ENCODE data around the gene GOLGA2. TPM values are rescaled to one million over a fixed set of nuclear protein-coding genes. Genes with fewer than 3 reads are reported as not detected.

The GOLGA2 gene, protein sequence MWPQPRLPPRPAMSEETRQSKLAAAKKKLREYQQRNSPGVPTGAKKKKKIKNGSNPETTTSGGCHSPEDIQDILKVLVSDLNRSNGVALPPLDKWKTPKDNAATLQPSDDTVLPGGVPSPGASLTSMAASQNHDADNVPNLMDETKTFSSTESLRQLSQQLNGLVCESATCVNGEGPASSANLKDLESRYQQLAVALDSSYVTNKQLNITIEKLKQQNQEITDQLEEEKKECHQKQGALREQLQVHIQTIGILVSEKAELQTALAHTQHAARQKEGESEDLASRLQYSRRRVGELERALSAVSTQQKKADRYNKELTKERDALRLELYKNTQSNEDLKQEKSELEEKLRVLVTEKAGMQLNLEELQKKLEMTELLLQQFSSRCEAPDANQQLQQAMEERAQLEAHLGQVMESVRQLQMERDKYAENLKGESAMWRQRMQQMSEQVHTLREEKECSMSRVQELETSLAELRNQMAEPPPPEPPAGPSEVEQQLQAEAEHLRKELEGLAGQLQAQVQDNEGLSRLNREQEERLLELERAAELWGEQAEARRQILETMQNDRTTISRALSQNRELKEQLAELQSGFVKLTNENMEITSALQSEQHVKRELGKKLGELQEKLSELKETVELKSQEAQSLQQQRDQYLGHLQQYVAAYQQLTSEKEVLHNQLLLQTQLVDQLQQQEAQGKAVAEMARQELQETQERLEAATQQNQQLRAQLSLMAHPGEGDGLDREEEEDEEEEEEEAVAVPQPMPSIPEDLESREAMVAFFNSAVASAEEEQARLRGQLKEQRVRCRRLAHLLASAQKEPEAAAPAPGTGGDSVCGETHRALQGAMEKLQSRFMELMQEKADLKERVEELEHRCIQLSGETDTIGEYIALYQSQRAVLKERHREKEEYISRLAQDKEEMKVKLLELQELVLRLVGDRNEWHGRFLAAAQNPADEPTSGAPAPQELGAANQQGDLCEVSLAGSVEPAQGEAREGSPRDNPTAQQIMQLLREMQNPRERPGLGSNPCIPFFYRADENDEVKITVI
- 121 and 160 TPM in 2 replicates for total RNA-seq
- 129 TPM for polyA plus RNA-seq (2012)

DNA sequence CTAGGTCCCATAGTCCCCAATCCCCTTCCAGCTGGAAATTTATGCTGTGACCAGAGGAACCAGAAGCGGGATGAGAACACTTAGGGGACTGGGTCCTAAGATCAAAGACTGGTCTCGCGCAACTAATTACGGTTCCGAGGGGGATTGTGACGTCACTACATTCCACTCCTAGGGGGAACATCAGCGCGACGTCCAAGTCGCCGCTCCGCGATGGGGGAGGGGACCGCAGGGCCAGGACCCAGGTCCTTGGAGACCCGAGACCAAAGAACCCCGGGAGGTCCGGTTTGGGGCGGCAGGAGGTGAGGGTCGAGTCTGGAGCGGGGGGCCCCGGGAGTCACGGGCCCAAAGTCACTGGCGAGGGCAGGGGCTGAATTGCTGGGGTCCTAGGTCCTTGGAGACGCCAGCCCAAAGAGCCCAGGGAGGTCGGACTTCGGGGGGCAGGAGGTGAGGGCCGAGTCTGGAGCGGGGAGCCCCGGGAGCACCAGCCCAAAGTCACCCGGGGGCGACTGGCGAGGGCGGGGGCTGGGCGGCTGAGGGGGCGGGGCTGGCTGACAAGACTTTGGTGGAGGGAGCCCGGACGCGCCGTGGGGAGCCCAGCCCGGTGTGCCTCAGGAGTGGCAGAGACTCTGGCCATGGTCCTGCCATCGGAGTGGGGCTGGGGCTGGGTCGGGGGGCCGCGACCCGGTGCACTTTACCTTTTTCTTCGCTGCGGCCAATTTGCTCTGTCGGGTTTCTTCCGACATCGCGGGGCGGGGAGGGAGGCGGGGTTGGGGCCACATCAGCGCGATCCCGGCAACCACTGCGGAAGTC, at the start of gene GOLGA2:
Gene GOLGA2 (minus strand): TSS at position 810 of the 810 bp plus-strand sequence. CDS start 31 bp downstream, at position 779.
- peak; percentile 54 for DNase-seq (ENCODE audit: low read depth)

DNA sequence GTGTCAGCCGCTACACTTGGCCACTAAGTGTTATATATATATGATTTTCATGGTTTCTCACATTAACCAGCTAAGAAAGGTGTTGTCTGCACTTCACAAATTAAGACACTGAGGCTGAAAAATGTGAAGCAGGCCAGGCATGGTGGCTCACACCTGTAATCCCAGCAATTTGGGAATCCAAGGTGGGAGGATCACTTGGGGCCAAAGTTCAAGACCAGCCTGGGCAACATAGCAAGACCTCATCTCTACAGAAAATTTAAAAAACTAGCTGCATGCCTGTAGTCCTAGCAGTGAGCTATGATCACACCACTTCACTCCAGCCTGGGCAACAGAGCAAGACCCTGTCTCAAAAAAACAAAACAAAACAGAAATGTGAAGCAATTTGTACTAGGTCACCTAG, 48.6 kb upstream of the GOLGA2 start:
- no peak for DNase-seq (ENCODE audit: low read depth)

DNA sequence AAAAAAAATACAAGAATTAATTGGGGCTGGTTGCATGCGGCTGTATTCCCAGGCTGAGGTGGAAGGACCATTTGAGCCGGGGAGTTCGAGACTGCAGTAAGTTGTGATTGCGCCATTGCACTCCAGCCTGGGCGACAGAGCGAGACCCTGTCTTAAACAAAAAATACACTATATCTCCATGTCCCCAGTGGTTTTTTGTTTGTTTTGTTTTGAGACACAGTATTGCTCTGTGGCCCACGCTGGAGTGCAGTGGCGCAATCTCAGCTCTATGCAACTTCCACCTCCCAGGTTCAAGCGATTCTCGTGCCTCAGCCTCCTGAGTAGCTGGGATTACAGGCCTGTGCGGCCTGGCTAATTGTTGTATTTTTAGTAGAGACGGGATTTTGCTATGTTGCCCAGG, 48.0 kb upstream of the GOLGA2 start:
- DNase-seq (ENCODE audit: low read depth), result no peak

DNA sequence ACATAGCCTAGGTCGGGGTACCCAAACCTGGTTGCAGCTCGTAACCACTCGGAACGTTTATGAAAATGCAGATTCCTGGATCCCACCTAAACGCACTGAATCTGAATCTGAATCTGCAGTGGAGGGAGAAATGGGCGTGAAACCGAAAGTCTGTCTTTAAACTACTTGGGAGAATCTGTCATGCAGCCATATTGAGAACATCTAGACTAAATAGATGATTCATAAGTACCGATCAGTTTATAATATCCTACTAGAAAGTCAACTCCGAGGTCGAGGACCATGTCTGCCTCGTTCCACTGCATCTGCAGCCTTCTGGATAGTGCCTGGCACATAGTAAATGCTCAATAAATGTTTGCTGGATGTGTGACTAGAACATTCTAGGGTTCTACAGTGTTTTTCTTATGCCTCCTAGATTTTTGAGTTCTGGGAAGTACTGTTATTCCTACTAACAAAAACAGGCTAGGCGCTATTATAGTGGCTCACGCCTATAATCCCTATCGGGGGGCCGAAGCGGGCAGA, 47.5 kb upstream of the GOLGA2 start:
- DNase-seq (ENCODE audit: low read depth), result no peak

DNA sequence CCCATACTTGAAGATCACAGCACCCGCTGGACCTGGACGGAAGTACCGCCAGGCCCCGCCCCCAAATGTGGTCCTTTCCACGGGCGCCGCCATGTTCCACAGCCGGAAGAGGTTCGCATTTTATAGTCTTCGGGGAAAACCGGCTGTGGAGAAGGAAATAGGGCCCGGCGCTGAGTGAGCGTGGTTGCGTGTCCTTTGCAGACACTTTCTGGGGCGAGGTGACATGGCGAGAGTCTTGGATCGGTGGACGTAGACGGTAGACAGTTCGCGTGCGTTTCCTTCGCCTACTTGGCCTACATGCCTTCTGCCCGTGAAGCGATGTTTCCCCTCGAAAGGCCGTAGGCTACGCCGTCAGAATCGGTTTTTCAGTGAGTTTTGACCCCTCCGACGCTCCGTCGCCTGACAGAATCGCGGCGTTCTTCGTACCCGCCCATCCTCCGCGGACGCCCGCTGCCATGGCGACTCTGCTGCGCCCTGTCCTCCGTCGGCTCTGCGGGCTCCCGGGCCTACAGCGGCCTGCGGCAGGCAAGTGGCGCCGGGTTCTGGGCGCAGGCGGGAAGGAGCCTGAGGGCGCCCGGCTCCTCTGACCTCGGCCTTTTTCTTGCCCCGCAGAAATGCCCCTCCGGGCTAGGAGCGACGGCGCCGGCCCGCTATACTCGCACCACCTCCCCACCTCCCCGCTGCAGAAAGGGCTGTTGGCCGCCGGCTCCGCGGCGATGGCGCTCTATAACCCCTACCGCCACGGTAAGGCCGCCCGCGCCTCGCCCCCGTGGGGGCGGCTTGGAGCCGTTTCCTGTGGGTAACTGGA, 46.8 kb upstream of the GOLGA2 start, which contains the start of the genes COQ4 and TRUB2:
Gene COQ4 (plus strand): TSS at position 436 of the 808 bp plus-strand sequence. CDS start 20 bp downstream, at position 456.
Gene TRUB2 (minus strand): TSS at position 44 of the 808 bp plus-strand sequence. CDS start 39 bp downstream, at position 5.
- peak; percentile 98 for DNase-seq (ENCODE audit: low read depth)

DNA sequence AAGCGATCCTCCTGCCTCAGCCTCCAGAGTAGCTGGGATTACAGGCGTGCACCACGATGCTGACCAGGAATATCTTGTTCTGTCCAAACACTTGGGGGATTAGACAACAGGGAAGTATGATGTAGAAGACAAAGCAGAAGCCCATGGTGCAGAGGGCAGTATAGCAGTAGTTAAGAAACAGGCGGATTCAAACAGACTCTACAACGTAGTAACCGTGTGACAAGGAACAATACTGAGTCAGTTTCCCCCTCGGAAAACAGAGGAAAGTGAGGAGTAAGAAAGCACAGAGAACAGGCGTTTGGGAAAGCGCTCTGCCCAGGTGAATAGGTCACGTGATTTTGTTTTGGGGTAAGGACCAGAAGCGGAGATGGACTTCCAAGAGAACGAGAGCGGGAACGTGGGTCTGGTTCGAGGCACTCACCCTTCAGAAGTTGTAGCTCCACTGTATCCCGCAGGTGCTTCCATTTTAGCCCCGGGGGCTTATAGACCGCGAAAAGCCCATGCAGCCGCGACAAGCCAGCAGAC, 46.1 kb upstream of the GOLGA2 start:
- no peak for DNase-seq (ENCODE audit: low read depth)

DNA sequence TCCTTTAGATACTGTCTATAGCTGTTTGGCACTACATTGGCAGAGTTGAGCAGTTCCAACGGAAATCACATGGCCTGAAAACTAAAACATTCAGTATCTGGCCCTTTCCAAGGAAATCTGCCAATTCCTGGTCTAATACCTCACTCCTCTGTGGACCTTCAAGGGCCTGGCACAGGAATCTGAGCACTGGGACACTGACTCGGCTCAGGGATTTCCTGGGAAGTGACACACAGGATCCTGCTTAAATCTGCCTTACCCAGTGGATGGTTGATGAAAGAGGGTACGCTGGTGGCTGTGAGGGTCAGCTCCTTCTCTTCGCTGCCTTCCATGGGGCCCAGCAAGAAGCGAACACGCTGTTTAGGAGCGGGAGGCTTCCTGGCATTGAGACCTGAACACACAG, 45.5 kb upstream of the GOLGA2 start:
- DNase-seq (ENCODE audit: low read depth), result no peak

DNA sequence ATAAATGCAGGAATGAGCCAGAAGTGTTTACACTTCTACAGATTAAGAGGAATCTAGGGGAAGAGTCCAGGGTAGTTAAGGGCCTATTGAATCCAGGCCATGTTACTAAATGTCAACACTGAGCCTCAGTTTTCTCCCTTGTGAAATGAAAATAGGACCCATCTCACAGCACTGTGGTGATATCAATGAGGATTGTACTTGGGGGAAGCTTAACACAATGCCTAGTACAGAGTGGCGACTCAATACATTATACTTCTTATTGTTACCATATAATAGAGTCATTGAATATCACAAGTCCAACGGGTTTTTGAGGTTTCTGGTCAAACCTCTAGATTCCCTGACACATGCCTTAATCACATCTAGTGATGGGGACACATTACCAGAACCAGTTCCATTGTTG, 41.8 kb upstream of the GOLGA2 start:
- no peak for DNase-seq (ENCODE audit: low read depth)

DNA sequence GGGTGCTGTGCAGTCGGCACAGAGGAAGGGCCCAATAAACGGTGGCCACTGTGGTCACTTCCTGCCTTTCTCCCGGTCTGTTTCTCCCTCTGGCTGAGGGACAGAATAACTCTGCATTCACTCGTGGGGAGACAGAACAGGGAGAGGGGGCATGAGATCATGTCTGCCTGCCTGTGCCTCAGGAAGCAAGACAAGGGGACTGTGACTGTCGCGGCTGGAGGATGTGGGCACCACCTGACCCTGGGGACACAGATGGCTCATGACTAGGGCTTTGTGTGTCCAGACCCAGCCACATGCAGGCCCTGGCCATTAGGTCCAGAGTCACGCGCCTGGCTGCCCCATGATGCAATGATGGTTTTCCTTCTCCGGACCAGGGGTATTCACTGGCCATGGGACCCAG, 40.6 kb upstream of the GOLGA2 start:
- DNase-seq (ENCODE audit: low read depth), result no peak

DNA sequence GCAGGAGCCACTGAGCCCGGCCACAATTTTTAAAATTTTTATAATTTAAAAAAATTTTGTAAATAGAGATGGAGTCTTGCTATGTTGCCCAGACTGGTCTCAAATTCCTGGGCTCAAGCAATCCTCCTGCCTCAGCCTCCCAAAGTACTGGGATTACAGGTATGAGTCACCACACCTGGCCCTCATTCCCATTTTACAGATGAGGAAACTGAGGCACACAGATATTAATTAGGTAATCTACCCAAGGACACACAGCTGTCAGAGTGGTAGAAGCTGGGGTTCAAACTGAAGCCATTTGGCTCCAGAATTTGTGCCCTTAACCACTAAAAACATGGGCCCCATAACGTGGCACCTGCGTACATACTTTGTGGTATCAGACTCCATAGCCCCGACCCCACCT, 38.9 kb upstream of the GOLGA2 start:
- DNase-seq (ENCODE audit: low read depth), result no peak

DNA sequence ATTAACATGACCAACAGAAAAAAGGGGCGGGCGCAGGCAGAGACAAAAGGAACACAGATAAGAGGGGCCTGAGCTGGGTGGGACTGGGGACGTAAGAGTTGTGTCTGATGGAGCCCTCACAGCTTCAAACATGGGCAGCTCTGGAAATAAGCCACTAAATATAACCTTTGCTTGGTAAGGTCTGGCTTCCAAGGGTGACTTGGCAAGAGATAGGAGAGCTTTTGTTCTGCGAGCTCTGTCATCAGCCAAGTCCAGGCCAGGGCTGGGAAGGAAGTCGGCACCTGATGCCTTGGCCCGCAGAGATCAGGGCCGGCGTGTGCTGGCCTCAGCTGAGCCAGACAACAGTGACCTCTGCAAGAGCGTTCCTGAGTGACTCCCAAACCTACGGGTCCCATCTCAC, 34.7 kb upstream of the GOLGA2 start:
- DNase-seq (ENCODE audit: low read depth), result no peak

DNA sequence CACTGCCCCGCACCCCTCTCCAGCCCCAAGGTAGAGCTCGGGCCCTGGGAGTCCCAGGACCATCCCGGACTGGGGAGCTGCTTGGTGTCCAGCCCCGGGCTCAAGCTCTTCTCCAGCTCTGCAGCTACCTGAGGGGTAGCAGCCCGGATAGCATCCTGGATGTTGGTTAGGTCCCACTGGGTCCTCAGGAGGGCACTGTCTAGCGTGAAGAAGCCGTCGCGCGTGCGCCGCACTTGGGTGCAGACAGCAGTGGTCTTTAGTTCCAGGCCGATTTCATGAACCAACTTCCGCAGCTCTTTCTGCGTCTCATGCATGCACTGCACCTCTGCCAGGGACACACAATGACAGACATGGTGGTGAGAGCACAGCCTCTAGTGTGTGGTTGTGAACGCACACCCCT, 33.7 kb upstream of the GOLGA2 start:
- no peak for DNase-seq (ENCODE audit: low read depth)

DNA sequence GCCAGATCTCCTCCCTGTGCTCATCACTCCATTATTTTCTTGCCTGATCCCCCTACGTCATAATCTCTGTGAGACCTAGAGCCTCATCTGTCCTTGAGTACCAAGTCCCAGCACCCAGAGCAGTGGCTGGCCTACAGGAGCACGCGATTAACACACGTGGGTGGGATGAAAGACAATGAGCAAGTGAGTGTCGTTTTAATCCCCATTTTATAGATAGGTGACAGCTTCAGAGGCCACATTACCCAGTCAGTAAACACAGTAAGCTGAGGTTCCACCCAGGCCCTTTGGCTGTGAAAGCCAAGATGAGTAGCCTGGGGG, 29.1 kb upstream of the GOLGA2 start:
- DNase-seq (ENCODE audit: low read depth), result no peak

DNA sequence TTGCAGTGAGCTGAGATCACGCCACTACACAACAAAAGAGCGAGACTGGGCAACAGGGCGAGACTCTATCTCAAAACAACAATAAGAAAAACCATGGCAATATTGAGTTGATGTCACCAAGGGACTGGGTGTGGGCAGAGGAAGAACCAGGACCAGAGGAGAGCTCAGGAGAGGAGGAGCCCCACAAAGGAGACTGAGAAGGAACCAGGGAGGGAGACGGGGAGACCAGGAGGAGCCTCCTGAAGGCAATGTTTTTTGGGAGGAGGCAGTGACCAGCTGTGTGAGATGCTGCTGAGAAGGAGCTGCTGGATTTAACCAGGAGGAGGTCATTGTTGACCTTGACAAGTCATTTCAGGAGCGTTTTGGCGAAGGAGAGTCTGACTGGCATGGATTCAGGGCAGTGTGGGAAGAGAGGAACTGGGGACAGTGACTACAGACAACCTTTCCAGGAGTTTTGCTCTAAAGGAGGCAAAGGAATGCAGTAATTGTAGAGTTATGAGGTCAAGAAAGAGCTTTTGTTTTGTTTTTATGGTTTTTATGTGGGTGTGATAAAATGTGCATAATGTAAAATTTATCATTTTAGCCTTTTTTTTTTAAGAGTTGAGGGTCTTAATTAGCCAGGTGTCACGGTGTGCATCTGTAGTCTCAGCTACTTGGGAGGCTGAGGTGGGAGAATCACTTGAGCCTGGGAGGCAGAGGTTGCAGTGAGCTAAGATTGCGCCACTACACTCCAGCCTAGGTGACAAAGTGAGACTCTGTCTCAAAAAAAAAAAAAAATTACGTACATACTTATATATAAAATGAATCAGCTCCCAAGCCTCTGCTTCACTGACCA, 28.5 kb upstream of the GOLGA2 start:
- no peak for DNase-seq (ENCODE audit: low read depth)

DNA sequence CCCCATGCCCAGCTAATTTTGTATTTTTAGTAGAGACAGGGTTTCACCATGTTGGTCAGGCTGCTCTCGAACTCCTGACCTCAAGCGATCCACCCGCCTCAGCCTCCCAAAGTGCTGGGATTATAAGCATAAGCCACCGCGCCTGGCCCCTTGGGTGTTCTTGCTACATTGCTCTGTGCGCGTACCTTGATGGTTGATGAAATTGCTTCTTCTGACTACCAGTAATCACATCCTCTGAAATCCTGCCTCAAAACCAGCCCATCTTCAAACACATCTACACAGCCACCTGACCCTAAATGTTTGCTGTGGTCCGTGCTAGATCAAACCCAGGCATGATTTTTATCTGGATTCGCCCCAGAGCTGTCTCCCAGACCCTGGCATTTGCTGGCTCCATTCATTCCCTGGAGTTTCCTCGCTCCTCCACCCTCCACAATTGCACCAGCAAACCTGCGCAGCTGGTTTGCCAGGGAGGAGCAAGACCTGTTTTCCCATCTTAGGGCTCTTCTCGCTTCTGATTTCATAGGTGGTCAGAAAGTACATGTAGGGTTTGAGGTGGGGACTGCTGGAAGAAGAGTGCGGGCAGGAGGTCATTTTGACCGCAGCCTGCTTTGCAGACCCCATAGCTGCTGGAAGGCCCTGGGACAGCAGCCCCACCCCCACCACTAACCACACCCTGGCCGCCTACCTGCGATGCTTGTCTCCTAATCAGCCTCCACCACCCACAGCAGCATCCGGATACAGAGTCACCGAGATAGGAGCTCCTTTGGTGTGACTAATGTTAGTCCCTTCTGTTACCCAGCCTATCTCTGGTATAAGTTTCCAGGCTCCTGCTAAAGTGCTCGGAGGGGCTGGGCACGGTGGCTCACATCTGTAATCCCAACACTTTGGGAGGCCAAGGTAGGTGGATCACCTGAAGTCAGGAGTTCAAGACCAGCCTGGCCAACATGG, 23.0 kb upstream of the GOLGA2 start:
- DNase-seq (ENCODE audit: low read depth), result no peak

DNA sequence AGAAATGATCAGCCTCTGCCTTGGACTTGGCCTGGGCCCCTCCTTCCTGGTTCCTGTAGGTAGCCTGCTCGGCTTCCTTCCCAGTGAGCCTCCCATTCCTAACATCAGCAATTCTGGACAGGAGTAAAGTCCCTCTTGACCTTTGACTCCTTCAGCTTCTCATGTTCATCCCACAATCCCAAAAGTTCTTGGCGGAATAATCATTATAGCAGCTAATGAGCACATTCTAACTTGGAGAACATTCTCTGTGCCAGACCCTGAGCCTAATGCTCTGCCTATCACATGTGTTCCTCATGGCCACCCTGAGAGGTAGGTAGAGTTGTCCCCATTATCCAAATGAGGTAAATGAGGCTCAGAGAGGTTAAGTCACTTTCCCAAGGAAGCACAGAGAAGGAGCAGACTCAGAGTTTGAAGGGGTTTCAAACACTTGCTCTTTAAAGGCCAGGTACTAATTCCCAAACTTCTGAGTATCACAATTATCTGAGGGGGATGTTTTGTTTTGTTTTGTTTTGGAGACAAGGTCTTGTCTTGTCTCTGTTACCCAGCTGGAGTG, 21.5 kb upstream of the GOLGA2 start:
- DNase-seq (ENCODE audit: low read depth), result no peak

Measured in myocyte (in vitro differentiated cells).